Endothelial cell of umbilical vein (primary cell): ENCODE measurements around the gene CEP85L. TPM values are rescaled to one million over a fixed set of nuclear protein-coding genes. Genes with fewer than 3 reads are reported as not detected.

ENCODE experiments used
- BruUV-seq: library from RNA; stranded (reverse); fragments of 400-500 nt; replicated peaks from 2 replicates; lab custom pipeline; 2021; lab: Mats Ljungman, UMichigan
- CTCF ChIA-PET: fragments of 300-600, 350-600 bp; sonication (Branson Sonifier 250); formaldehyde crosslinking; loops from one replicate; lab custom pipeline; 2021; ENCODE audit warnings: antibody characterized with exemption, inconsistent platforms; lab: Charles Lee
- POLR2A ChIA-PET: fragments of 300-600, 350-600 bp; sonication (Branson Sonifier 250); formaldehyde crosslinking; loops from one replicate; lab custom pipeline; 2021; ENCODE audit warnings: antibody characterized with exemption, inconsistent platforms; lab: Charles Lee
- DNase-seq: peaks from one replicate; pipeline ENCODE4 v3.0.0-alpha.2; 2011; ENCODE audit warnings: low read depth, low spot score
- FAIRE-seq: peaks from 2 replicates; lab custom pipeline; 2011; peaks lifted over from hg19 to GRCh38; lab: Jason Lieb, UNC
- H2AFZ ChIP-seq: 2 replicates; pipeline ENCODE4 v1.6.0; 2012; ENCODE audit warnings: low read depth, low read length, control low read depth, inconsistent platforms
- H3K27ac ChIP-seq: 2 replicates; pipeline ENCODE4 v1.5.1; 2011; ENCODE audit warnings: low read depth, mild to moderate bottlenecking, control low read depth, low read length, moderate library complexity; ENCODE audit not compliant: insufficient read depth
- H3K27me3 ChIP-seq, 2 experiments: 2 replicates each; pipeline versions ENCODE4 v1.6.0 to v1.6.1; 2011; ENCODE audit warnings: low read length in 2 of 2, mixed read lengths in 1 of 2; ENCODE audit not compliant: control insufficient read depth in 2 of 2, insufficient read depth in 2 of 2
- H3K36me3 ChIP-seq, 2 experiments: 2 replicates in 1 of 2; 3 replicates in 1 of 2; pipeline ENCODE4 v1.5.1; 2011; ENCODE audit warnings: low read length in 2 of 2, mild to moderate bottlenecking in 1 of 2, moderate library complexity in 1 of 2; ENCODE audit not compliant: control insufficient read depth in 2 of 2, insufficient read depth in 2 of 2; ENCODE audit errors: extremely low read depth in 1 of 2
- H3K4me1 ChIP-seq: 3 replicates; pipeline ENCODE4 v1.5.1; 2011; ENCODE audit warnings: mild to moderate bottlenecking, low read length; ENCODE audit not compliant: control insufficient read depth, insufficient read depth; ENCODE audit errors: extremely low read depth
- H3K4me2 ChIP-seq: 2 replicates; pipeline ENCODE4 v1.6.1; 2011; ENCODE audit warnings: low read length, control low read depth, mixed read lengths; ENCODE audit not compliant: insufficient read depth
- H3K4me3 ChIP-seq, 3 experiments: fragments of 200-600 bp in 1 of 3; sonication (generic), shearing (Covaris generic) in 1 of 3; replicated peaks in 1 of 3; 2 replicates each; pipeline ENCODE4 v1.5.1; 2011 to 2016; ENCODE audit warnings: control low read depth in 3 of 3, low read length in 3 of 3, mild to moderate bottlenecking in 2 of 3, inconsistent platforms in 1 of 3, low read depth in 1 of 3, moderate library complexity in 1 of 3; ENCODE audit not compliant: insufficient read depth in 1 of 3
- H3K79me2 ChIP-seq: 2 replicates; pipeline ENCODE4 v1.6.0; 2012; ENCODE audit warnings: low read length, inconsistent platforms; ENCODE audit not compliant: control insufficient read depth, insufficient read depth
- H3K9ac ChIP-seq: replicated peaks from 2 replicates; pipeline ENCODE3; 2011; ENCODE audit warnings: low read length, control low read depth; ENCODE audit not compliant: insufficient read depth; ENCODE audit errors: extremely low read depth
- H3K9me1 ChIP-seq: replicated peaks from 3 replicates; pipeline ENCODE4 v1.6.0; 2011; ENCODE audit warnings: mild to moderate bottlenecking, low read length; ENCODE audit not compliant: control insufficient read depth, insufficient read depth; ENCODE audit errors: extremely low read depth
- H3K9me3 ChIP-seq: replicated peaks from 2 replicates; pipeline ENCODE4 v1.5.1; 2012; ENCODE audit warnings: low read length, inconsistent platforms; ENCODE audit not compliant: control insufficient read depth, insufficient read depth
- H4K20me1 ChIP-seq: replicated peaks from 2 replicates; pipeline ENCODE3; 2011; ENCODE audit warnings: mild to moderate bottlenecking, low read length; ENCODE audit not compliant: control insufficient read depth, insufficient read depth; ENCODE audit errors: extremely low read depth
- EZH2 ChIP-seq: IDR thresholded peaks from 2 replicates; pipeline ENCODE4 v1.6.1; 2012; ENCODE audit warnings: borderline replicate concordance, low read depth, mild to moderate bottlenecking, moderate library complexity, low read length, inconsistent platforms; ENCODE audit not compliant: severe bottlenecking
- FOS ChIP-seq: IDR thresholded peaks from 2 replicates; pipeline ENCODE4 v1.6.1; 2011; ENCODE audit warnings: mild to moderate bottlenecking, low read length, moderate library complexity, borderline replicate concordance; ENCODE audit not compliant: insufficient read depth
- GATA2 ChIP-seq: IDR thresholded peaks from 2 replicates; pipeline ENCODE4 v1.7.0; 2011; ENCODE audit warnings: low read depth, mild to moderate bottlenecking, moderate library complexity, mixed read lengths, low read length; ENCODE audit not compliant: insufficient read length, insufficient read depth
- JUN ChIP-seq: IDR thresholded peaks from 2 replicates; pipeline ENCODE4 v1.6.1; 2011; ENCODE audit warnings: borderline replicate concordance, low read depth; ENCODE audit not compliant: insufficient read length, insufficient read depth
- MYC ChIP-seq: IDR thresholded peaks from one replicate; pipeline ENCODE4 v1.6.1; 2011; ENCODE audit warnings: mild to moderate bottlenecking, low read depth, low read length
- POLR2A ChIP-seq: IDR thresholded peaks from 2 replicates; pipeline ENCODE4 v1.6.1; 2012; ENCODE audit warnings: low read depth, mild to moderate bottlenecking, control low read depth, low read length
- POLR2AphosphoS5 ChIP-seq: IDR thresholded peaks from 2 replicates; pipeline ENCODE4 v1.6.1; 2012; ENCODE audit warnings: low read depth, mild to moderate bottlenecking, control low read depth, low read length, moderate library complexity; ENCODE audit not compliant: insufficient read depth
- dilution Hi-C: fragments of 300-500 bp; cut with MboI; formaldehyde crosslinking; loops from one replicate; pipeline ENCODE4 v1.15.0; 2019; ENCODE audit warnings: low sequenced_read_pairs; ENCODE audit not compliant: extremely low pct_ligation_motif_present
- intact Hi-C: fragments of 100-400 bp; cut with micrococcal nuclease; formaldehyde crosslinking; loops from one replicate; pipeline ENCODE4 v1.10.0; 2022
- polyA plus RNA-seq, 4 experiments: library from polyadenylated mRNA; depleted of rRNA in 3 of 4; stranded (reverse) in 3 of 4; unstranded in 1 of 4; fragments of >200 nt; gene quantifications; 2 replicates each; pipeline versions ENCODE4 v1.2.1 to v1.2.3, GENCODE V29; 2011 to 2012; ENCODE audit warnings: missing spikeins in 1 of 4
- total RNA-seq: library from RNA; stranded (reverse); gene quantifications from 2 replicates; pipeline ENCODE4 v1.2.3, GENCODE V29; 2021
- TF ChIP-seq, protein P1 (sequence below): IDR thresholded peaks from 2 replicates; pipeline ENCODE4 v1.6.1; 2011; ENCODE audit not compliant: insufficient read depth, insufficient read length
- TF ChIP-seq, protein P2 (sequence below), 2 donors: IDR thresholded peaks; 1 replicate in 1 of 2; 2 replicates in 1 of 2; pipeline ENCODE4 v1.5.1; 2011; ENCODE audit warnings: low read length in 2 of 2, mild to moderate bottlenecking in 2 of 2, moderate library complexity in 2 of 2, control low read depth in 1 of 2, inconsistent platforms in 1 of 2, low read depth in 1 of 2; ENCODE audit not compliant: insufficient read depth in 1 of 2; ENCODE audit errors: extremely low read depth in 1 of 2

Gene CEP85L
- total and polyA plus RNA-seq, 2 donors (not counting 3 experiments of a cell fraction or from before 2014, with no cell fraction given): 1.8 to 9.2 TPM

DNA sequence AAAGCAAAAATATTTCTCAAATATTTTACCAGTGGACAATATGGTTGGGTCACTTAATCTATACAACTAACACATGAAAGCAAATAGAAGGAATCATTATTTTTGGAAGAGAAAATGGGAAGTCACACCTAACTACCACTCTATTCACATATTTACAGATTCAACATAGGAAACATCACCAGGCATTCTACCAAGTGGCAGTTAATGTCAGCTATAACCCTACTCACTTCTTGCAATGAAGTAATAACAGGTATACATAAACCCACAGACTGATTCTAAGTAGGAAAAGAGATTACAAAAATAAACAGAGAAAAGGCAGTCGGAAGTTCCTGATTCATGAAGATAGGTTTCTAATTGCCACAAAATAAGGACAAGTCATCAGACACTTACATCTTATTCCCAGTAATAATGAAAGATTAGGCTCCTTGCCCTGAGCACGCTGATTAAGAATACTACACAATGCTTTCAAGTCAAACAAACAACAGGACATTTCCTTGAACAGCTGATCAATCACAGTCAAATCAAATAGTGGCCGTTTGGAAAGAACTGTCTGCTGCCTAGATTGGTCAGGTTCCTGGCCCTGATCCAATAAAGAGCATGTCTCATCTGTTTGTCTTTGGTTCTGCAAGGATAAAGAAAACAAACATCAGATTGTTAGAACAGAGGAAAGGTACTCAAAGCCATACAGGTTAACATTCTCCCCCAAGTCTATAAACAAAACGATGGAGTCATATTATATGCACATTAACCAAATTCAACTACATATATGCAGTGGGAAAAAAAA lies 182.5 kb downstream of the CEP85L start:
- CTCF ChIA-PET: interaction anchor here (0.7 kb wide), 1 partner anchor 34 kb away, joined by 3 read pairs; no protein-coding TSS in a partner anchor
- no peak overlapping the region for H3K9ac ChIP-seq
- H3K36me3 ChIP-seq: peaks cover 0 to 3% of the 10 kb centered on the region in 2 experiments
- no peak overlapping the region for H3K4me3 ChIP-seq
- H2AFZ ChIP-seq: no peak overlapping the region
- FAIRE-seq: peak; percentile 85
- intact Hi-C loops (loop anchor here (5.0 kb wide), 1 partner anchor 82 kb away; no protein-coding TSS in a partner anchor), dilution Hi-C loops (no loop called here)
- H3K79me2 ChIP-seq: no peaks in the 10 kb centered on the region
- no peak for TF ChIP-seq EZH2
- peak; percentile 6 for TF ChIP-seq POLR2AphosphoS5
- TF ChIP-seq MYC: no peak
- TF ChIP-seq POLR2A: no peak
- TF ChIP-seq JUN: no peak
- TF ChIP-seq GATA2: no peak
- TF ChIP-seq, protein P1, sequence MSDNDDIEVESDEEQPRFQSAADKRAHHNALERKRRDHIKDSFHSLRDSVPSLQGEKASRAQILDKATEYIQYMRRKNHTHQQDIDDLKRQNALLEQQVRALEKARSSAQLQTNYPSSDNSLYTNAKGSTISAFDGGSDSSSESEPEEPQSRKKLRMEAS: no peak
- TF ChIP-seq FOS: peak; percentile 9
- TF ChIP-seq, protein P2, sequence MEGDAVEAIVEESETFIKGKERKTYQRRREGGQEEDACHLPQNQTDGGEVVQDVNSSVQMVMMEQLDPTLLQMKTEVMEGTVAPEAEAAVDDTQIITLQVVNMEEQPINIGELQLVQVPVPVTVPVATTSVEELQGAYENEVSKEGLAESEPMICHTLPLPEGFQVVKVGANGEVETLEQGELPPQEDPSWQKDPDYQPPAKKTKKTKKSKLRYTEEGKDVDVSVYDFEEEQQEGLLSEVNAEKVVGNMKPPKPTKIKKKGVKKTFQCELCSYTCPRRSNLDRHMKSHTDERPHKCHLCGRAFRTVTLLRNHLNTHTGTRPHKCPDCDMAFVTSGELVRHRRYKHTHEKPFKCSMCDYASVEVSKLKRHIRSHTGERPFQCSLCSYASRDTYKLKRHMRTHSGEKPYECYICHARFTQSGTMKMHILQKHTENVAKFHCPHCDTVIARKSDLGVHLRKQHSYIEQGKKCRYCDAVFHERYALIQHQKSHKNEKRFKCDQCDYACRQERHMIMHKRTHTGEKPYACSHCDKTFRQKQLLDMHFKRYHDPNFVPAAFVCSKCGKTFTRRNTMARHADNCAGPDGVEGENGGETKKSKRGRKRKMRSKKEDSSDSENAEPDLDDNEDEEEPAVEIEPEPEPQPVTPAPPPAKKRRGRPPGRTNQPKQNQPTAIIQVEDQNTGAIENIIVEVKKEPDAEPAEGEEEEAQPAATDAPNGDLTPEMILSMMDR (IDR thresholded peaks at IDR 0.05; ENCODE audit: extremely low read depth in 1 of 2, insufficient read depth in 1 of 2, low read depth in 1 of 2, low read length in 2 of 2): no peak
- peak overlapping the region; percentile 47 for H3K4me2 ChIP-seq
- no peaks in the 10 kb centered on the region for H3K9me3 ChIP-seq
- POLR2A ChIA-PET: no interaction called here
- H3K9me1 ChIP-seq: no peaks in the 10 kb centered on the region
- no TSS peak for BruUV-seq
- H3K4me1 ChIP-seq: peaks cover 14% of the 10 kb centered on the region
- H4K20me1 ChIP-seq: no peaks in the 10 kb centered on the region
- peak overlapping the region; percentile 12 for H3K27ac ChIP-seq
- no peaks in the 10 kb centered on the region for H3K27me3 ChIP-seq
- DNase-seq: peak; percentile 86
